Gastrocnemius medialis (tissue), 4 donors: ENCODE data around the gene AQP12A. TPM values are rescaled to one million over a fixed set of nuclear protein-coding genes. Genes with fewer than 3 reads are reported as not detected.
"Not testable (repeated sequence)": the region's sequence is repeated elsewhere in the genome, so short reads cannot be mapped to it uniquely, and the experiment has no call there.

ENCODE experiments used
- ATAC-seq, 2 donors: fragments of 150-250 bp; one replicate each; pipeline ENCODE4 v1.9.1; 2016
- DNase-seq, 2 donors: peaks; one replicate each; pipeline ENCODE4 v3.0.0-alpha.2; 2019
- H3K27ac ChIP-seq, 4 donors: fragments of 200-600 bp; sonication (generic); 1 replicate in 1 of 4; 2 replicates in 3 of 4; pipeline ENCODE4 v1.5.1; 2016 to 2018; ENCODE audit warnings: mild to moderate bottlenecking in 2 of 4, moderate library complexity in 1 of 4
- H3K27me3 ChIP-seq, 3 donors: fragments of 200-600 bp; sonication (generic) in 2 of 3; 1 replicate in 1 of 3; 2 replicates in 2 of 3; pipeline versions ENCODE4 v1.5.1 to v1.6.0; 2016 to 2019; ENCODE audit warnings: mild to moderate bottlenecking in 1 of 3, moderate library complexity in 1 of 3
- H3K36me3 ChIP-seq, 2 donors: fragments of 200-600 bp; sonication (generic) in 1 of 2; one replicate each; pipeline ENCODE4 v1.5.1; 2017 to 2018
- H3K4me1 ChIP-seq, 2 donors: fragments of 200-600 bp; sonication (generic) in 1 of 2; one replicate each; pipeline ENCODE4 v1.5.1; 2016 to 2017; ENCODE audit warnings: mild to moderate bottlenecking in 2 of 2
- H3K4me3 ChIP-seq, 4 donors: fragments of 200-600 bp; sonication (generic) in 3 of 4; 1 replicate in 1 of 4; 2 replicates in 3 of 4; pipeline ENCODE4 v1.5.1; 2016 to 2019; ENCODE audit warnings: mild to moderate bottlenecking in 2 of 4
- H3K9me3 ChIP-seq, 3 donors: fragments of 200-600 bp; sonication (generic) in 2 of 3; 1 replicate in 1 of 3; 2 replicates in 2 of 3; pipeline ENCODE4 v1.5.1; 2016 to 2019
- in situ Hi-C, 4 donors: fragments of 200-750 bp; cut with MboI; loops; one replicate each; pipeline versions ENCODE4 v1.15.0 to v1.8.0; 2017; ENCODE audit warnings: low sequenced_read_pairs in 4 of 4
- intact Hi-C: fragments of 100-400 bp; cut with DNase I; formaldehyde crosslinking; loops from one replicate; pipeline ENCODE4 v1.15.1; 2023; ENCODE audit warnings: low total_unique reads
- total RNA-seq, 4 donors: library from RNA; depleted of rRNA; stranded (reverse); fragments of >200 nt; gene quantifications; one replicate each; pipeline versions ENCODE4 v1.1.0 to v1.2.3, GENCODE V29; 2016

The AQP12A gene
- total RNA-seq, 4 donors from 2014 or later, result not detected

- ATAC-seq, H3K27ac ChIP-seq, H3K4me1 ChIP-seq, H3K9me3 ChIP-seq, DNase-seq, in situ Hi-C loops, H3K4me3 ChIP-seq, intact Hi-C loops, H3K36me3 ChIP-seq, H3K27me3 ChIP-seq: not testable (repeated sequence)
Observed at GRCh38 chr2:240692583-240693561, 1.2 kb downstream of the AQP12A start.

GRCh38 chr2:240694304-240694703 lies 2.6 kb downstream of the AQP12A start:
- H3K4me1 ChIP-seq, in situ Hi-C loops, H3K27me3 ChIP-seq, ATAC-seq, H3K36me3 ChIP-seq, H3K27ac ChIP-seq, DNase-seq, H3K9me3 ChIP-seq, H3K4me3 ChIP-seq, intact Hi-C loops: not testable (repeated sequence)

- H3K4me3 ChIP-seq, H3K4me1 ChIP-seq, H3K36me3 ChIP-seq, in situ Hi-C loops, intact Hi-C loops, ATAC-seq, H3K27me3 ChIP-seq, H3K9me3 ChIP-seq, DNase-seq, H3K27ac ChIP-seq: not testable (repeated sequence)
Observed at GRCh38 chr2:240695593-240695992, 3.9 kb downstream of the AQP12A start.

DNA sequence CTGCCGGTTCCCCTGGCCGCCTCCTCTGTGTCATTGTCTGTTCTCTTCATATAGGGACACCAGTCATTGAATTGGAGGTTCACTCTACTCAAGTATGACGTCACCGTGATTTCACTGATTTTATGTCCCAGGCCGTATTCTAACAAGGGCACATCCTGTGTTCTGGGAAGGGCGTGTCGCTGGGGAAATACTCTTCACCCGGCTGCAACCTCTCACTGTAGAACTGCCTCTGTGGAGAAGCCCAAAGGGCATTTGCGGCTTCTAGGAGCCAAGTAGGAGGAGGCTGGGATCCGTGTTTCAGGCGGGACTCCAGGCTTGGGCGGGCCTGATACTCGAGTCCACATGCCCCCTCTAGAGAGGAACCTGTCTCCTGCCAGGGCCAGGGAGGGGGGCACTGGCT lies 4.8 kb downstream of the AQP12A start:
- H3K27me3 ChIP-seq, H3K36me3 ChIP-seq, H3K27ac ChIP-seq, H3K9me3 ChIP-seq, intact Hi-C loops, H3K4me1 ChIP-seq, H3K4me3 ChIP-seq, in situ Hi-C loops, ATAC-seq, DNase-seq: not testable (repeated sequence)

DNA sequence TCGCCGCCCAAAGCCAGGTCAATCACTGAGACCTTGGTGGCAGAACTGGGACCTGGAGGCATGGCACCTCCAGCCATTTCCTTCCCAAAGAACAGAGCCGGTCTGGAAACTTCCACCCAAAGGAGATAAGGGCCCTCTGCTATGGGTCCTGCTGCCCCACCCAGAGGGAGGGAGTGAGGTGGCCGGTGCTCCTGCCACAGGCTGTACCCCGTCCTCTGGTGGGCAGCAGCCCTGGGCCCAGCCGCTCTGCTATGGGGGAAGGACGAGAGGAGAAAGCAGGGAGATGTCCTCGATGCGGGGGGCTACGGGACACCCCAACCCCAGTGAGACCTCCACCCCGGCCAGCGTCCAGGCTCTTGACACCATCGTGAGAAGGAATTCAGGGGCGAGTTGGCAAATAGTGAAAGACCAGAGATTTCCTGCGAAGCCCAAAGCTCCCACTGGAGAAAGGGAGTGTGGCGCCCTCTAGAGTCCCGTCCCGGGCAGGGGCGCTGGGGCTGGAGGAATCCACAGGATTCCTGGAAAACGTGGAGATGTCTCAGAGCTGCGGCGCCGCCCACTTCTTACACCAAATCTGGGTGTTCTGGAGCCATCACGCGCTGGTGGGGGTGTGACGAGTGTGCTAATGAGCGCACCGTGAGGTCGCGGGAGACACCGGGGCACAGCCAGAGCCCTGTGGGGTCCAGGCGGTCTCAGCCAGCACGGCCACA lies 7.3 kb downstream of the AQP12A start:
- peak; percentile 33 to 34 for ATAC-seq
- H3K36me3 ChIP-seq, H3K27ac ChIP-seq, intact Hi-C loops, H3K27me3 ChIP-seq, H3K4me3 ChIP-seq, H3K9me3 ChIP-seq, in situ Hi-C loops, H3K4me1 ChIP-seq: not testable (repeated sequence)
- peak in 1 of 2 donors; percentile 1 for DNase-seq

- ATAC-seq, H3K27ac ChIP-seq, H3K9me3 ChIP-seq, H3K4me1 ChIP-seq, DNase-seq, H3K36me3 ChIP-seq, H3K4me3 ChIP-seq, intact Hi-C loops: not testable (repeated sequence)
- peaks cover 0 to 11% (median 7%) of the 10 kb centered on the region in 3 donors for H3K27me3 ChIP-seq
- in situ Hi-C loops, result loop anchor here in 3 of 4 donors (25.0 kb wide), 1 partner anchor 188 kb away; no protein-coding TSS in a partner anchor
Observed at GRCh38 chr2:240699835-240700234, 8.2 kb downstream of the AQP12A start.

DNA sequence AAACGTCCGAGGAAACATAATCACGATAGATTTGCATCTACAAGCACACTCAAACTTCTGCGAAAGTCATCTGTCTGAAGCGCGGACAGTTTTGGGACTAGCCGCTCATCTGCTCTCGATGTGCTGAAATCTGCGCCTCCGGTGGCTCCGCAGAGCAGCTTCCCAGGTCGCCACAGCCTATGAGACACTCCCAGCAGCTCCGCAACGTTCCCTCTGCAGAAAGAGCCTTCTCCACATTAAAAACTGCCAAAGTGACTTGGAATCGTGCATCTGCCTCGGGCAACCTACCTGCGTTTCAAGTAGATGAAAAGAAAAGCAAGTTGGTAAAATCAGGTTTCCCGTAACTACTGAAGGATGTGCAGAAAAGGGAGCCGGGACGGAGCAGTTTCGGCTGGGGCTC lies 8.9 kb downstream of the AQP12A start:
- intact Hi-C loops, H3K27ac ChIP-seq, H3K36me3 ChIP-seq, H3K4me3 ChIP-seq, DNase-seq, ATAC-seq, H3K9me3 ChIP-seq, H3K4me1 ChIP-seq: not testable (repeated sequence)
- H3K27me3 ChIP-seq, result peaks cover 0 to 17% (median 11%) of the 10 kb centered on the region in 3 donors
- in situ Hi-C loops, result loop anchor here in 3 of 4 donors (25.0 kb wide), 1 partner anchor 188 kb away; no protein-coding TSS in a partner anchor
